ENCODE data around the gene SEC63.

- TF ChIP-seq POLR2A (IDR thresholded peaks at IDR 0.05) (no peak), CTCF (IDR thresholded peaks at IDR 0.05) (peak in 1 of 3 experiments; percentile 9)
These were observed 91.3 kb downstream of the SEC63 start for GRCh38 chr6:107866606-107867301.

Data from vagina (tissue), 2 donors.